Right lobe of liver (tissue), 6 donors: ENCODE results near the gene YPEL4. TPM values are rescaled to one million over a fixed set of nuclear protein-coding genes. Genes with fewer than 3 reads are reported as not detected.

Experiments used
- ATAC-seq, 4 donors: fragments of 200-7000 bp; cut with Tn5 transposase; one replicate each; pipeline ENCODE4 v1.9.1; 2020; ENCODE audit warnings: mild to moderate bottlenecking in 4 of 4, moderate library complexity in 4 of 4
- DNase-seq, 3 donors: peaks; one replicate each; pipeline ENCODE4 v3.0.0-alpha.2; 2020
- H3K27ac ChIP-seq, 3 donors: fragments of 200-600 bp; one replicate each; pipeline ENCODE4 v1.8.0; 2022
- H3K27me3 ChIP-seq, 2 donors: fragments of 200-600 bp; one replicate each; pipeline ENCODE4 v1.8.0; 2022
- H3K36me3 ChIP-seq, 4 donors: fragments of 200-600 bp; sonication (generic) in 1 of 4; one replicate each; pipeline versions ENCODE4 v1.5.1 to v1.8.0; 2017 to 2022; ENCODE audit warnings: control low read depth in 1 of 4
- H3K4me1 ChIP-seq, 4 donors: fragments of 200-600 bp; sonication (generic) in 1 of 4; one replicate each; pipeline versions ENCODE4 v1.5.1 to v1.8.0; 2017 to 2022; ENCODE audit warnings: control low read depth in 1 of 4
- H3K4me3 ChIP-seq, 3 donors: fragments of 200-600 bp; one replicate each; pipeline ENCODE4 v1.8.0; 2022
- H3K9me3 ChIP-seq, 4 donors: fragments of 200-600 bp; sonication (generic) in 1 of 4; one replicate each; pipeline versions ENCODE4 v1.5.1 to v1.8.0; 2017 to 2022; ENCODE audit warnings: control low read depth in 1 of 4
- POLR2A ChIP-seq: fragments of 450-650 bp; IDR thresholded peaks from one replicate; pipeline ENCODE4 v1.6.1; 2017; ENCODE audit warnings: antibody characterized with exemption, mild to moderate bottlenecking
- WGBS: methylation state at CpG from one replicate; pipeline ENCODE4 v1.1.6; 2018; ENCODE audit warnings: low coverage, low lambda C conversion rate; ENCODE audit not compliant: insufficient coverage; ENCODE audit errors: missing lambda C conversion rate; 5-methylcytosine and 5-hydroxymethylcytosine counted together
- intact Hi-C, 2 donors: fragments of 100-400 bp; cut with DNase I; formaldehyde crosslinking; loops; one replicate each; pipeline versions ENCODE4 v1.11.2 to v1.14.1; 2022
- total RNA-seq, 6 experiments: library from RNA; depleted of rRNA in 2 of 6; stranded (reverse); fragments of >200 nt in 2 of 6; fragmentation: NEBNext Ultra II Directional in 3 of 6; extraction: Animal tissue kit (Norgen Biotek cat#: 25700) in 3 of 6; gene quantifications; one replicate each; pipeline versions ENCODE4 v1.1.0 to v1.2.4, GENCODE V29; 2016 to 2023
- TF ChIP-seq, protein P1 (sequence below), 4 donors: fragments of 200-600 bp in 3 of 4; fragments of 450-650 bp in 1 of 4; IDR thresholded peaks; one replicate each; pipeline versions ENCODE4 v1.5.1 to v1.8.0; 2016 to 2022; ENCODE audit warnings: antibody characterized with exemption in 4 of 4, mild to moderate bottlenecking in 2 of 4
- donor health status: DM: no; HTN: yes; CAD: no.
- donor health status: DM: no; HTN: no; CAD: no.
- donor health status: DM: no; HTN: no; CAD: no.
- donor health status: DM: no; HTN: yes; CAD: no.
- donor health status: DM: no; HTN: yes; CAD: no.

The YPEL4 gene
- total RNA-seq, 6 experiments from 2014 or later = 0.06 to 0.84 (median 0.30) TPM; not detected in 2

DNA sequence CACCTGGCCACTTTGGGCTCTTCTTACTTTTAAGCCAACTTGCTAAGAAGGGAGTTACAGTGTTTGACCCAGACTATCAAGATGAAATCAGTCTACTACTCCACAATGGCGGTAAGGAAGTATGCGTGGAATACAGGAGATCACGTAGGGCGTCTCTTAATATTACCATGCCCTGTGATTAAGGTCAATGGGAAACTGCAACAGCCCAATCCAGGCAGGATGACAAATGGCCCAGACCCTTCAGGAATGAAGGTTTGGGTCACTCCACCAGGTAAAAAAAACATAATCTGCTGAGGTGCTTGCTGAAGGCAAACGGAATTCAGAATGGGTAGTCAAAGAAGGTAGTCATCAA, 1.0 kb upstream of the YPEL4 start:
- H3K27me3 ChIP-seq = peaks cover 0 to 11% of the 10 kb centered on the region in 2 donors
- intact Hi-C loops = no loop called here
- DNase-seq (no peak), ATAC-seq (no peak)
- no peaks in the 10 kb centered on the region for H3K36me3 ChIP-seq
- no peaks in the 10 kb centered on the region for H3K9me3 ChIP-seq
- H3K4me1 ChIP-seq = peaks cover 0 to 5% (median 0%) of the 10 kb centered on the region in 4 donors
- TF ChIP-seq, protein P1, sequence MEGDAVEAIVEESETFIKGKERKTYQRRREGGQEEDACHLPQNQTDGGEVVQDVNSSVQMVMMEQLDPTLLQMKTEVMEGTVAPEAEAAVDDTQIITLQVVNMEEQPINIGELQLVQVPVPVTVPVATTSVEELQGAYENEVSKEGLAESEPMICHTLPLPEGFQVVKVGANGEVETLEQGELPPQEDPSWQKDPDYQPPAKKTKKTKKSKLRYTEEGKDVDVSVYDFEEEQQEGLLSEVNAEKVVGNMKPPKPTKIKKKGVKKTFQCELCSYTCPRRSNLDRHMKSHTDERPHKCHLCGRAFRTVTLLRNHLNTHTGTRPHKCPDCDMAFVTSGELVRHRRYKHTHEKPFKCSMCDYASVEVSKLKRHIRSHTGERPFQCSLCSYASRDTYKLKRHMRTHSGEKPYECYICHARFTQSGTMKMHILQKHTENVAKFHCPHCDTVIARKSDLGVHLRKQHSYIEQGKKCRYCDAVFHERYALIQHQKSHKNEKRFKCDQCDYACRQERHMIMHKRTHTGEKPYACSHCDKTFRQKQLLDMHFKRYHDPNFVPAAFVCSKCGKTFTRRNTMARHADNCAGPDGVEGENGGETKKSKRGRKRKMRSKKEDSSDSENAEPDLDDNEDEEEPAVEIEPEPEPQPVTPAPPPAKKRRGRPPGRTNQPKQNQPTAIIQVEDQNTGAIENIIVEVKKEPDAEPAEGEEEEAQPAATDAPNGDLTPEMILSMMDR (IDR thresholded peaks at IDR 0.05) = no peak
- no peak for TF ChIP-seq POLR2A
- 62% methylated on average over 5 of the region's 5 CpGs for WGBS
- H3K4me3 ChIP-seq = no peak overlapping the region
- H3K27ac ChIP-seq = no peak overlapping the region

- DNase-seq (no peak), ATAC-seq (peak in 1 of 4 donors; percentile 4)
- intact Hi-C loops = loop anchor here (10.0 kb wide), 2 partner anchors 184 to 304 kb away; partner anchors contain the start of gene RTN4RL2 (in 1 of the 2)
- Histone ChIP-seq H3K36me3 (no peaks in the 10 kb centered on the region), H3K27me3 (peaks cover 0 to 11% of the 10 kb centered on the region in 2 donors), H3K27ac (no peak overlapping the region), H3K4me1 (peaks cover 0 to 13% (median 0%) of the 10 kb centered on the region in 4 donors), H3K9me3 (no peaks in the 10 kb centered on the region), H3K4me3 (peak overlapping the region in 1 of 3 donors; percentile 7)
- TF ChIP-seq, protein P1 (IDR thresholded peaks at IDR 0.05) = no peak
- TF ChIP-seq POLR2A = no peak
- WGBS = 9% methylated on average over 22 of the region's 23 CpGs
These were observed 644 bp downstream of the YPEL4 start for GRCh38 chr11:57648801-57649735.

GRCh38 chr11:57647960-57648800, 1.5 kb downstream of the YPEL4 start:
- ATAC-seq = peak in 2 of 4 donors; percentile 2 to 8
- DNase-seq = peak in 1 of 3 donors; percentile 41
- 12% methylated on average over 9 of the region's 13 CpGs for WGBS
- Histone ChIP-seq H3K4me3 (no peak overlapping the region), H3K27me3 (peaks cover 0 to 11% of the 10 kb centered on the region in 2 donors), H3K36me3 (no peaks in the 10 kb centered on the region), H3K4me1 (peaks cover 0 to 13% (median 0%) of the 10 kb centered on the region in 4 donors), H3K27ac (no peak overlapping the region), H3K9me3 (no peaks in the 10 kb centered on the region)
- intact Hi-C loops = loop anchor here (10.0 kb wide), 2 partner anchors 183 to 303 kb away; partner anchors contain the start of gene RTN4RL2 (in 1 of the 2)
- TF ChIP-seq POLR2A = no peak
- TF ChIP-seq, protein P1 (IDR thresholded peaks at IDR 0.05) = no peak

- Histone ChIP-seq H3K9me3 (no peaks in the 10 kb centered on the region), H3K36me3 (no peaks in the 10 kb centered on the region), H3K4me1 (peaks cover 0 to 13% (median 0%) of the 10 kb centered on the region in 4 donors), H3K27ac (no peak overlapping the region), H3K4me3 (no peak overlapping the region), H3K27me3 (peaks cover 0 to 11% of the 10 kb centered on the region in 2 donors)
- 8% methylated on average over 5 of the region's 10 CpGs for WGBS
- TF ChIP-seq, protein P1 (IDR thresholded peaks at IDR 0.05) = no peak
- TF ChIP-seq POLR2A = no peak
- intact Hi-C loops = loop anchor here (10.0 kb wide), 2 partner anchors 183 to 303 kb away; partner anchors contain the start of gene RTN4RL2 (in 1 of the 2)
- ATAC-seq (no peak), DNase-seq (no peak)
These were observed 2.3 kb downstream of the YPEL4 start for GRCh38 chr11:57647372-57647771.
